ENCODE measurements around the gene PSME2. TPM values are rescaled to one million over a fixed set of nuclear protein-coding genes. Genes with fewer than 3 reads are reported as not detected.
A peak's percentile ranks its signal among the peaks of the same experiment; 100 is the strongest.

Gene PSME2
- total RNA-seq, 1 experiment from 2014 or later, result 174 TPM

DNA sequence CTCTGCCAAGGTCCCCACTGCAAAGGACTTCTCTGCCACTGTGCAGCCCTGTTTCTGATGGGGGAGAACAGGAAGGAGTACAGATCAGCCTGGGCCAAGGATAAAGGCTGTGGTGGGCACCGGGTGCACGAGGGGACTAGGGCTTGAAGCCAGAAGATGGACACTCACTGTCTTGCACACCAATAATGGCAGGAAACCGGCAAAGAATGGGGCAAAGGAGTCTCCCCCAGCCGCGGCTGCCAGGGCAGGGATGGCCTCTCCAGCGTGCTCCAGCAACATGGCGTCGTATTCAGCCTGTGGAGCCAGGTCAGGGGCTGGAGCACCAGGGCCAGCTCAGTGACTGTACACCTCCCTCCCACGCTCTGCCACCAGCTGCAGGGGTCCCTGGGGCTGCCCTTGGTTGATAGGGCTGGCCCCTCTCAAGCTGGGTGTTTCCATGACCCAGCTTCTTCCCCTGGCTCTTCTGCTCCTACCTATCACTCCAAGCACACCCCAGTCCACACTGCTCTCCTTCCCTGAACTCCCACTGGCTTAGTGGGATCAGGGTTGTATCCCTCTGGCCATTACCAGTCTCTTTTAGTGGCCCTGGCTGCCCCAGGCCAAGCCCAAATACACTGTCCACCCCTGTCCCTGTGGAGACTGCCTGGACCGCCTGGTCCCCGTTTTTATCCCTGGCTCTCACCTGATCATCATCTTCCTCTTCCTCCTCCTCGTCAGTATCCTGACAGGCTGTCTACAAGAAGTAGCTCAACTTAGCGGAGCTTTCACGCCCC lies 35.9 kb upstream of the PSME2 start:
- in situ Hi-C loops (cut with HindIII; ENCODE audit: low pct_unique_long_range_greater_than_20kb, low sequenced_read_pairs), result no loop called here
- no peak for DNase-seq (ENCODE audit: low read depth, low spot score)

DNA sequence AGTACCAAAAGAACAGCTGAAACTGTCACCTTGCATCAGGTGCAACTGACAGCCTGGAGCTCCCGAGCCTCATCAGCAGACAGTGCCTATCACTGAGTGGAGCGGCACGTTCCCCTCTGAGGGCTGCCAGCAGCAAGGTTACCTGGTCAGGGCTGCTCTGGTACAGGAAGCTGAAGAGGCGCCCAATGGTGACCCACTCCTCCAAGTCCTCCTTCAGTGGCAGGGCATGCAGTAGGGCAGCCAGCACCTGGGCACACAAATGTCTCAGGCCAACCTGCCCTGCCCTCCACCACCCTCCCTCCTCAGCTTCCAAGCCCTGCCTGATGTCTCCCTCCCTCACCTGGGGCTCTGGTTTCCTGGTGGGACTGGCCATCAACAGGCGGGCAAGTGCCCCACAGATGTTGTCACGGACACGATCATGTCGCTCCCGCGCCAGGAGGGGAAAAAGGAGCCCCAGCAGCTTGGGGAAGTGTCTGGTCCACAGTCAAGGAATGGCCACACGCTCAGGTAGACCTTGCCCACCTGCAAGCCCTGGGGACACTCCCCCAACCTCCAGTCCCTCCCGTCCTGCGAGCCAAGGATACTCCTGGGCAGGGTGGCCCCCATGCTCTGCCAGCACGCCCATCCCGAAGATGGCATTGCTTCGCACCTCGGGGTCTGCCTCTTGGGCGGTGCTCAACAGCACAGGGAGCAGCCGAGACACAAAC lies 35.1 kb upstream of the PSME2 start:
- no peak for DNase-seq (ENCODE audit: low read depth, low spot score)

DNA sequence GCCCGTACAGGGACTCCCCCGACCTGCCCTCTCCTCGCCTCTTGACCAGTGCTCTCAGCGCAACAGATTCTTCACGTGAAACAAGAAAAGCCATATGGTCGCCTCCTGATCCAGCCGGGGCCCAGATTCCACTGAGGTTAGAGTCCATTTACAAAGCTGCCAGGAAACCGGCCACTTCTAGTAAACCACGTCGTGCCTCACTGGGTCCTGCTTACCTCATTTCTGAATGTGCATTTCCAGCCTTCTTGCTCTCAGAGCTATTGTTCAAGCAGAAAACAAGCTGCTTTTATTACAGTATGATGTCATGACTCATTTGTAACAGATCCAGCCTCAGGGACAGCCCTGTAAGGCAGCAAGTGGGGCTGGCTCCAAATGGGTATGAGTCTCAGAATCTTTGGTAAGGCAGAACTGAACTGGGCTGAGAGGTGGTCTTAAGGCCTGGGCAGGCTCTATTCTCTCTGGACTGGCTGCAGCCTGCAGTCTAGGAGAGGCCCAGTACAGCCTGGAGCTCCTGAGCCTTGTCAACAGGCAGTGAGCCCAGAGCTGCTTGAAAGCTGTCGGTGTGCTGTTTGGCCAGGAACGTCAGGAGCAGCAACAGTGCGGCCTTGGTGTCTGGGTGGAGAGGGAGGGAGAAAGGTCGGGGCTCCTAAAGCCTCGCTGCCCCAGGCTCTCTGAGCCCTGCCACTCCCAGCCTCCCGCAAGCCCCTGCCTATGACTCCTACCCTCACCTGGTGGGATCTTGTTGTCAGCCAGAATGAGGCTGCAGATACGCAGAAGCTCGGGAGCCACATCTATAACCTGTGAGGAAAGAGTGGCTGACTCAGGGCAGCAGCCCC lies 33.8 kb upstream of the PSME2 start:
- peak; percentile 20 for DNase-seq (ENCODE audit: low read depth, low spot score)
- in situ Hi-C loops (cut with HindIII; ENCODE audit: low pct_unique_long_range_greater_than_20kb, low sequenced_read_pairs), result no loop called here

More for the DNA sequence above, 35.1 kb upstream of the PSME2 start:
- in situ Hi-C loops (cut with HindIII; ENCODE audit: low pct_unique_long_range_greater_than_20kb, low sequenced_read_pairs), result no loop called here

DNA sequence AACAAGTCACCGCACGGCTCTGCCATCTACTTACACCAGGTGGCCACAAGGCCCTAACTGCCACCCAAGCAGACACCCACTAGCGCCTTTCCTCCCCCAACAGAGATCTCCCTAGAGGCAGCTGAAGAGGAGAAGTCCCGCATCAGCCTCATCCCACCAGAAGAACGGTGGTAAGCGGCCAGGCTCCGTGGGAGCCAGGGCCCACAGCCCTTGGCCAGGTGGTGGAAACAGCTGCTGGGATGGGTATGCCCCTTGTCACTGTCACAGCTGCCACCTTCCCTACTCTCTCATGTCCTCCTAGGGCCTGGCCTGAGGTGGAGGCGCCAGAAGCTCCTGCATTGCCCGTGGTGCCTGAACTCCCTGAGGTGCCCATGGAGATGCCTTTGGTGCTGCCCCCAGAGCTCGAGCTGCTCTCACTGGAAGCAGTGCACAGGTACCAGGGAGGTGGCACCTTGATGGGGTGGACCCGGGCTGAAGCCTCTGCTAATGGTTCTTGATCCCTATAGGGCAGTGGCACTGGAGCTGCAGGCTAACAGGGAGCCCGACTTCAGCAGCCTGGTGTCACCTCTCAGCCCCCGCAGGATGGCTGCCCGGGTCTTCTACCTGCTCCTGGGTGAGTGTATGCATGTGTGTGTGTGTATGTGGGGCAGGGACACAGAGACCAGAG lies 33.0 kb upstream of the PSME2 start:
- in situ Hi-C loops (cut with HindIII; ENCODE audit: low pct_unique_long_range_greater_than_20kb, low sequenced_read_pairs), result no loop called here
- DNase-seq (ENCODE audit: low read depth, low spot score), result no peak

DNA sequence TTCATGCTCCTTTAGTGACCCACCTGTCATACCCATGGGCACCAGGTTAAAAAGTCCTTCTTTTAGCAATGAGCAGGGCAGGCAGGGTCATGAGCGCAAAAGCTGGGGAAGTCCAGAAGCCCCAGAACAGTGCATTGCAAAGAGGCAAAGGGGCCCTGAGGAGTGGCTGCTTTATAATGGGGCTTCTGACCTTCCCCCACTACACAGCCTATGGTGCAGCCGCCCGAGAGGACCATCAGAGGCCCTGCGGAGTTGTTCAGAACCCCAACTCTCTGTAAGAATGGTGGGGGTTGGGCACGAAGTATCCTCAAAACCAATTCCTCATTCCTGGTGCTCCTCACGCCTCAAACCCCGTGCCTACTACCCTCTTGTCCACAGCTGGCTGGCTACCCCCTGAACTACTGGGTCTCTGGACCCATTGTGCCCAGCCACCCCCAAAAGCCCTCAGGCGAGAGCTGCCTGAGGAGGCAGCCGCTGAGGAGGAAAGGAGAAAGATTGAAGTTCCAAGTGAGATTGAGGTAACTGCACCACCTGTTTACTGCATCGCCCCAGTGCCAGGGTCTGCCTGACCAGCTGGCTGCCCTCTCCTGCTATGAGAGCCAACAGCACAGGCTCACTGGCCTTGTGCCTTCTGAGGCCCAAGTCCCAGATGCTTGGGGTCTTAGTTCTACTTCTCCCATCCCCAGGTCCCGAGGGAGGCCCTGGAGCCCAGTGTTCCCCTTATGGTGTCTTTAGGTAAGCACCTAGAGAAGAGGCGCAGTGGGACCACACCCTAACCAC lies 32.2 kb upstream of the PSME2 start:
- DNase-seq (ENCODE audit: low read depth, low spot score), result no peak
- in situ Hi-C loops (cut with HindIII; ENCODE audit: low pct_unique_long_range_greater_than_20kb, low sequenced_read_pairs), result no loop called here

DNA sequence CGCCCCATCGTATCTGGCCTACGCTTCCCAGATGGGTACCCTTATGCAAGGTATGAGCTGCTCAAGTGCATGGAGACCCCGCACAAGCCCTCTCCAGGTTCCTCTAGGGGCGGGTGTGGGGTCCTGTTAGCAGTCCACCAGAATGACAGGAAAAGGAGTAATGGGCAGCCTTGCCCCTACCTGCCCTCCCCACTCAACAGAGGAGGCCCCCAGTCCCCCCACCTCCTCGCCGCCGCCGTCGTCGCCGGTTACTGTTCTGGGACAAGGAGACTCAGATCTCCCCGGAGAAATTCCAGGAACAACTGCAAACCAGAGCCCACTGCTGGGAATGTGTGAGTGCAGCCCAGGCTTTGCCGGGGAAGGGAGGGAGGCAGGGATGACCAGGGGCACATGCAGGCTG lies 31.5 kb upstream of the PSME2 start:
- in situ Hi-C loops (cut with HindIII; ENCODE audit: low pct_unique_long_range_greater_than_20kb, low sequenced_read_pairs), result no loop called here
- DNase-seq (ENCODE audit: low read depth, low spot score), result no peak

DNA sequence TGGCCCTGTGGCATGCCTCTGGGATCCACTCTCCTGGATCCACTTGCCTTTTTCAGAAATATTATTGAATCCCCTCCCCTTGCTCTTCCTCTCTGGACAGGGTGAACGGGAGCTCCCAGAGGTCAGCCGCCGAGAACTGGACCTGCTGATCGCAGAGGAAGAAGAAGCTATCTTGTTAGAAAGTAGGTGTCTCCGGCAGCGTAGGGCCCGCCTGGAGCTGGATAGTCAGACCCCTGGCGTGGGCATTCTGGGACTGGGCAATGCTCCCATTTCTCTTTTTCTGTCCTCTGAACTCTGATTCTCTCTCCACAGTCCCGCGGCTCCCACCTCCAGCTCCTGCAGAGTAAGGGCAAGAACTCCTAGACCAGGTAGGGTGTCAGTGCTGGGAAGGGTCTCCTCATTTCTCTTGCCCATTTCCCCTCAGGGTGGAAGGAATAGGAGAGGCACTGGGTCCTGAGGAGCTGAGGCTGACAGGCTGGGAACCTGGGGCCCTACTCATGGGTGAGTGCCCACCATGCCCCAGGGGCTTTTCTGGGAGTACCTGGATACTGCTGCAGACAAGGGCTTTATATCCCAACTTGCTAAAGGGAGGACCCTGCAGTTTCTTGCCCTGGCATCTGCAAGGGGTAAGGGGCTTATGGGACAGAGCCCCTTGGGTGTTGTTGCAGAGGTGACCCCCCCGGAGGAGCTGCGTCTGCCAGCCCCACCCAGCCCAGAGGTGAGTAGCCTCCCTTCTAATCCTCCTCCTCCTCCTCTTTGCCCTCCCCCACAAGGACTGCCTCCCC lies 30.8 kb upstream of the PSME2 start:
- DNase-seq (ENCODE audit: low read depth, low spot score), result no peak
- in situ Hi-C loops (cut with HindIII; ENCODE audit: low pct_unique_long_range_greater_than_20kb, low sequenced_read_pairs), result no loop called here

DNA sequence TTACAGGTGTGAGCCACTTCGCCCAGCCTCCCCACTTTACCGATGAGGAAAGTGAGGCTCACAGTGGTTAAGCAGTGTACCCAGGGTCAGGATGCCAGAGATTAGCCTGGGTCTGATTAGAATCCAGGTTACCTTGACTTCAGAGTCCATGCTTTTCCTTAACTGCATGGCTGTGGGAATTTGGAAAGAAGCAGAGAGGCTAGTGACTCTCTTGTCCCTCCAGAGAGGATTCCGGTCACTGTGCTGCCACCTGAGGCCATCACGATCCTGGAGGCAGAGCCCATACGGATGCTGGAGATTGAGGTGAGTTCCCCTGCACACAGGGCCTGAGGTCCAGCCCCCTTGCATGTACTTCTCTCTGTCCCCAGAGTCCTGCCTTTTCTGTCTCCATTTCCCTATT lies 30.2 kb upstream of the PSME2 start:
- in situ Hi-C loops (cut with HindIII; ENCODE audit: low pct_unique_long_range_greater_than_20kb, low sequenced_read_pairs), result no loop called here

DNA sequence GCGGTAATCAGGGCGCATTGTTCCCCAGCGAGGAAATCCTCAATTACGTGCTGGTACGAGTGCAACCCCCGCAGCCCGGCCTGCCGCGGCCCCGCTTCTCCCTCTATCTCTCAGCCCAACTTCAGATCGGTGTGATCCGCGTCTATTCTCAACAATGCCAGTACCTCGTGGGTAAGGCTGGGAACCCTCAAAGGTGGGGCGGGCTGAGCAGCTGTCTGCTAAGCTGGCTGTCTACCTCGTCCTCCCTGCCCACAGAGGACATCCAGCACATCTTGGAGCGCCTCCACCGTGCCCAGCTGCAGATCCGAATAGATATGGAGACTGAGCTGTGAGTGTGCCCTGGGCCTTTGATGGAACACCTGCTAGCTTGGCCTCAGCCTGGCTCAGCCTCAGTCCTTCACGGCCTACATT lies 26.5 kb upstream of the PSME2 start:
- DNase-seq (ENCODE audit: low read depth, low spot score), result no peak
- in situ Hi-C loops (cut with HindIII; ENCODE audit: low pct_unique_long_range_greater_than_20kb, low sequenced_read_pairs), result no loop called here

More for the DNA sequence above, 30.2 kb upstream of the PSME2 start:
- DNase-seq (ENCODE audit: low read depth, low spot score), result no peak

DNA sequence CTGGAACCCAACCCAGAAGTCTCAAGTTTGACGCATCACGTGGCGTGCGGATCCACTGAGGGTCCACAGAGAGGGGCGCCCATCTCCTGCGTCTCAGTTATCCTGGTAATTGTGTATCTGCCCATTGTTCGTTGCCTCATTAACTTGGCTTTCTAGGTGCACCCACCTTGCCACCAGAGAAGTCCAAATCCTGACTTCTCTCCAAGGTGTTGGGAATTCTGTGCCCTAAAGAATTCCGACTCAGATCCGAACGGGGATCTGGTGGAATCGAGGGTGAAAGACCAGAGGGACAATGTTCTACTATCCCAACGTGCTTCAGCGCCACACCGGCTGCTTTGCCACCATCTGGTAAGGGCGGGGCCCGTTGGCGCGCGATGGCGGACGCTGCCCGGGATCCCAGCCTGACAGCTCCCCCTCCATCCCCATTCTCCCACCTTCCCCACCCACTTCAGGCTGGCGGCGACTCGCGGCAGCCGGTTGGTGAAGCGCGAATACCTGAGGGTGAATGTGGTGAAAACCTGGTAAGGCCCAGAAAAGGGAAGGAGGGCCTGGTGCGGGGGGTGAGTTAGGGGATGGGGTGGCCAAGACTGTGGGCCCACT lies 26.0 kb upstream of the PSME2 start:
- no peak for DNase-seq (ENCODE audit: low read depth, low spot score)
- in situ Hi-C loops (cut with HindIII; ENCODE audit: low pct_unique_long_range_greater_than_20kb, low sequenced_read_pairs), result no loop called here

DNA sequence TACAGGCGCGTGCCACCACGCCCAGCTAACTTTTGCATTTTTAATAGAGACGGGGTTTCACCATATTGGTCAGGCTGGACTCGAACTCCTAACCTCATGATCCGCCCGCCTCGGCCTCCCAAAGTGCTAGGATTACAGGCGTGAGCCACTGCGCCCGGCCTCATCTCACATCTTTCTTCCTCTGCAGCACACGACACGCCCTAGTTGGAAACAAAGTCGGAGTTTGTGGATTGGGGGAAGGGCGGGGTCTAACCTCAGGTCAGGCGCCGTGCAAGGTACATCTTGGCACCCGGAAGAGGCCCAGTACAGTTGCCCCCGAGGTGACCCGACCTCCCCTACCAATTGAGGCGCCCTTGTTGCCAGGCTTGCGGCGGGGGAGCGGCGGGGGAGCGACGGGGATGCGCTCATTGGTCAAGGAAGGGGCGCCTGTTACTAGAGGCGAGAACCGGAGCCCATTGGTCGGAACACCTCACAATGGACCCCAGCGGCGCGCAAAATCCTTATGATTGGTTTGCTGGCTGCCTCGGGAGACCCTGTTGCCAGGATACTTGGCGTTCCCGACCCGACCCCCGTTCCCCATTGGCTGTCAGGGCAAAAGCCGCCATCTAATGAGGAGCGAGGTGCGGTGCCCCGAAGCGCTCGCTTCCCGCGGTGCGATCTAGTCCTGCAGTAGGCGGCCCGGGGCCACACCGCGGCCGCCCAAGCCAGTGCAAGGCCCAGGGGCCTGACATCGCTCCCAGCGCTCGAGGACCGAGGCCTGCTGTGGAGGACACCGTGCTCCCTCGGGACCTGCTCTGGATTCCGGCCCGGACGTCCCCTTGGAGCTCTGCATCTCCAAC lies 25.2 kb upstream of the PSME2 start, which contains the start of gene REC8:
Gene REC8 (plus strand): TSS at position 659 of the 839 bp plus-strand sequence. CDS start 473 bp downstream, outside the sequence.
- no peak for DNase-seq (ENCODE audit: low read depth, low spot score)
- in situ Hi-C loops (cut with HindIII; ENCODE audit: low pct_unique_long_range_greater_than_20kb, low sequenced_read_pairs), result no loop called here

DNA sequence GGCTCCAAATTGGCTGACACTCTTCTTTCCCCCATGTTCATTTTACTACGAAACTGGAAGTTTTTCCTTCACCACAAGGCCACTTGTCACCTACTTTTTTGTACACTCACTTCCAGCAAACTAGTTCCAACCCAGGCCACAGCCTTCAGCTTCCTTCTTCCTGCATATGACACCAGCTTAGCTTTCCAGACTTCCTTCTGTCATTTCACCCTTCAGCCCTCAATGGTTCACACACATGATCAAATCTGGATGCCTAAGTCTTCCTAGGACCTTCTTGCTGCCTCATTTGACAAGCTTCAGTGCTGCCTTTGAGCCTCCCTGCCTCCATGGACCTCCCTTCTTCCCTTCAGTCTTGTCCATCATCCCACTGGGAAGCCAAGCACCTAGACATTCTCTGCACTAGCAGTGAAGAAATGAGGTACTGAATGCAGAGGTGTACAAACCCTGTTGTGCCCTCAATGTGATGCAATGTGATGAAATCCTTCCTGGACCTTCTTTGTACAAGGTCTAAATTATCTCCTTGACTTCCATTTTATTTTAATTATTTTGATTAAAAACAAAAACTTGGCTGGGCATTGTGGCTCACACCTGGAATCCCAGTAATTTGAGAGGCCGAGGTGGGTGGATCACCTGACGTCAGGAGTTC lies 21.2 kb upstream of the PSME2 start:
- in situ Hi-C loops (cut with HindIII; ENCODE audit: low pct_unique_long_range_greater_than_20kb, low sequenced_read_pairs), result no loop called here
- DNase-seq (ENCODE audit: low read depth, low spot score), result no peak

DNA sequence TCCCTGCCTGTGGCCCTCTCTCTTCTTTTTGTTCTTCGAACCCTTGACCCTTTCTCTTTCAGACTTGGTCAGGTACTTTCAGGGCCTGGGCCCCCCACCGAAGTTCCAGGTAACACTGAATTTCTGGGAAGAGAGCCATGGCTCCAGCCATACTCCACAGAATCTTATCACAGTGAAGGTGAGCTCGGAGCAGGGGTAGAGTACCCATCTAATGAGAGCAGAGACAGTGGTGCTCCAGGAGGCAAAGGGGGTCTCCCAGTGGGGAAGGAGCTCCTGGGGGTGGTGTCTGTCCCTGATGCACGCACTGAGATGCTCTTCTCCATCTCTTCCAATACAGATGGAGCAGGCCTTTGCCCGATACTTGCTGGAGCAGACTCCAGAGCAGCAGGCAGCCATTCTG lies 19.4 kb upstream of the PSME2 start:
- DNase-seq (ENCODE audit: low read depth, low spot score), result no peak
- in situ Hi-C loops (cut with HindIII; ENCODE audit: low pct_unique_long_range_greater_than_20kb, low sequenced_read_pairs), result no loop called here

DNA sequence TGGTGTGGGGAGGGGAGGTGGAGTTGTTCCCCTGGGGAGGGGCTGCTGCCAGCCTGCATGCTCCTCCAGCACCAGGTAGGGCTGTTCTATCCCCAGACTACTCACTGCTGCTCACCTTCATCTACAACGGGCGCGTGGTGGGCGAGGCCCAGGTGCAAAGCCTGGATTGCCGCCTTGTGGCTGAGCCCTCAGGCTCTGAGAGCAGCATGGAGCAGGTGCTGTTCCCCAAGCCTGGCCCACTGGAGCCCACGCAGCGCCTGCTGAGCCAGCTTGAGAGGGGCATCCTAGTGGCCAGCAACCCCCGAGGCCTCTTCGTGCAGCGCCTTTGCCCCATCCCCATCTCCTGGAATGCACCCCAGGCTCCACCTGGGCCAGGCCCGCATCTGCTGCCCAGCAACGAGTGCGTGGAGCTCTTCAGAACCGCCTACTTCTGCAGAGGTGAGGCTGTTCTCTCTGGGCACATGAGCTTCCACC lies 18.1 kb upstream of the PSME2 start:
- DNase-seq (ENCODE audit: low read depth, low spot score), result no peak
- in situ Hi-C loops (cut with HindIII; ENCODE audit: low pct_unique_long_range_greater_than_20kb, low sequenced_read_pairs), result no loop called here

DNA sequence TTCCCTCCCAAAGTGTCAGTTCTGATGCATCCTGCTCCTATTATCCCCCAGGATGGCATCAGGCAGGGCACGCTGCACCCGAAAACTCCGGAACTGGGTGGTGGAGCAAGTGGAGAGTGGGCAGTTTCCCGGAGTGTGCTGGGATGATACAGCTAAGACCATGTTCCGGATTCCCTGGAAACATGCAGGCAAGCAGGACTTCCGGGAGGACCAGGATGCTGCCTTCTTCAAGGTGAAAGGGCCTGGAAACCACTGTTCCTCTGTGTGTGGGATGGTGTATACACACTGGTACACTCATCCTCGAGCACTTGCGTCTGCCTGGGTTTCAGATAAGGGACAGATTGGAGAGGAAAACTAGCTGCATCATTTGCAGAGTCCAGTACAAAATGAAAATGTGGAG lies 15.7 kb upstream of the PSME2 start:
- in situ Hi-C loops (cut with HindIII; ENCODE audit: low pct_unique_long_range_greater_than_20kb, low sequenced_read_pairs), result no loop called here
- DNase-seq (ENCODE audit: low read depth, low spot score), result no peak

All from SK-MEL-5 (cell line).